Colonic mucosa (tissue), 4 donors: Measurements from ENCODE around the gene DCX. TPM values are rescaled to one million over a fixed set of nuclear protein-coding genes. Genes with fewer than 3 reads are reported as not detected.

Source experiments
- DNase-seq: peaks from one replicate; pipeline ENCODE4 v3.0.0-alpha.2; 2020
- H3K27ac ChIP-seq: fragments of 200-600 bp; one replicate; pipeline ENCODE4 v1.8.0; 2021
- H3K27me3 ChIP-seq: fragments of 200-600 bp; one replicate; pipeline ENCODE4 v1.8.0; 2021
- H3K36me3 ChIP-seq: fragments of 200-600 bp; one replicate; pipeline ENCODE4 v1.8.0; 2021
- H3K4me1 ChIP-seq: fragments of 200-600 bp; one replicate; pipeline ENCODE4 v1.8.0; 2021; ENCODE audit warnings: mild to moderate bottlenecking
- H3K4me3 ChIP-seq: fragments of 200-600 bp; one replicate; pipeline ENCODE4 v1.8.0; 2021
- H3K9ac ChIP-seq, 2 donors: one replicate each; pipeline ENCODE4 v1.7.0; 2013; ENCODE audit warnings: control low read depth in 2 of 2, low read depth in 2 of 2, low read length in 2 of 2
- H3K9me3 ChIP-seq: fragments of 200-600 bp; one replicate; pipeline ENCODE4 v1.8.0; 2021
- intact Hi-C: fragments of 100-400 bp; cut with DNase I; formaldehyde crosslinking; loops from one replicate; pipeline ENCODE4 v1.14.1; 2022
- total RNA-seq, 2 donors: library from RNA; stranded (reverse); fragmentation: NEBNext Ultra II Directional in 1 of 2; extraction: Animal tissue kit (Norgen Biotek cat#: 25700) in 1 of 2; gene quantifications; one replicate each; pipeline ENCODE4 v1.2.1, GENCODE V29; 2021
- TF ChIP-seq, protein P1 (sequence below): fragments of 200-600 bp; IDR thresholded peaks from one replicate; pipeline ENCODE4 v1.8.0; 2022; ENCODE audit warnings: antibody characterized with exemption, mild to moderate bottlenecking
- donor health status: healthy.
- donor health status: DM: no; HTN: no; CAD: no.
- donor health status: DM: no; HTN: no; CAD: no.

DCX gene
- total RNA-seq, 2 donors from 2014 or later: 0.11 to 0.40 TPM

DNA sequence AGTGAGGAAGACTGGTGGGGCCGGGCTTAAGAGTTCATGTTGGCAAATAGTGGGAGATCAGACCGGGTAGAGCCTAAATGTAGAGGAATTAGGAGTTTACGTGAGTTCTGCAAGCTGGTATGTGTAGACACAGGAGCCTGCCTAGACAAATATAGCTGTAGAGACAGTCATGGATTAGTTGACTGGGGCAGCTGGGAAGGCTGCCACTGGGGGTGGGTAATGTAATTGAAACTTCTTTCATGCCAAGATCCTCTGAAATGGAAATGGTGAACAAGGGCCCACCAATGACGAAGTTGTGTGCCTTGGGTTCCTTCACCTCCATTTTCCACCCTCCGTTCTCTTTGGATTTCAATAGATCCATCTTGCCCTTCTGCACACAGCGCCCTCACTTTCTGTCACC lies 129.9 kb downstream of the DCX start:
- DNase-seq: no peak
- Histone ChIP-seq H3K9ac (no peak overlapping the region), H3K9me3 (no peaks in the 10 kb centered on the region), H3K27ac (no peak overlapping the region), H3K4me3 (no peak overlapping the region), H3K36me3 (no peaks in the 10 kb centered on the region), H3K4me1 (no peaks in the 10 kb centered on the region), H3K27me3 (no peaks in the 10 kb centered on the region)
- intact Hi-C loops: no loop called here
- TF ChIP-seq, protein P1, sequence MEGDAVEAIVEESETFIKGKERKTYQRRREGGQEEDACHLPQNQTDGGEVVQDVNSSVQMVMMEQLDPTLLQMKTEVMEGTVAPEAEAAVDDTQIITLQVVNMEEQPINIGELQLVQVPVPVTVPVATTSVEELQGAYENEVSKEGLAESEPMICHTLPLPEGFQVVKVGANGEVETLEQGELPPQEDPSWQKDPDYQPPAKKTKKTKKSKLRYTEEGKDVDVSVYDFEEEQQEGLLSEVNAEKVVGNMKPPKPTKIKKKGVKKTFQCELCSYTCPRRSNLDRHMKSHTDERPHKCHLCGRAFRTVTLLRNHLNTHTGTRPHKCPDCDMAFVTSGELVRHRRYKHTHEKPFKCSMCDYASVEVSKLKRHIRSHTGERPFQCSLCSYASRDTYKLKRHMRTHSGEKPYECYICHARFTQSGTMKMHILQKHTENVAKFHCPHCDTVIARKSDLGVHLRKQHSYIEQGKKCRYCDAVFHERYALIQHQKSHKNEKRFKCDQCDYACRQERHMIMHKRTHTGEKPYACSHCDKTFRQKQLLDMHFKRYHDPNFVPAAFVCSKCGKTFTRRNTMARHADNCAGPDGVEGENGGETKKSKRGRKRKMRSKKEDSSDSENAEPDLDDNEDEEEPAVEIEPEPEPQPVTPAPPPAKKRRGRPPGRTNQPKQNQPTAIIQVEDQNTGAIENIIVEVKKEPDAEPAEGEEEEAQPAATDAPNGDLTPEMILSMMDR: no peak

- TF ChIP-seq, protein P1: no peak
- Histone ChIP-seq H3K4me3 (no peak within 1 kb of the TSS), H3K9ac (no peak within 1 kb of the TSS), H3K27ac (no peak within 1 kb of the TSS), H3K27me3 (no peaks in the 10 kb centered on the region), H3K4me1 (no peaks in the 10 kb centered on the region), H3K36me3 (no peaks in the 10 kb centered on the region), H3K9me3 (no peaks in the 10 kb centered on the region)
- intact Hi-C loops: no loop called here
- peak; percentile 22 for DNase-seq
These were observed 141.7 kb downstream of the DCX start, which contains the start of gene CAPN6 for GRCh38 chrX:111270339-111270738. TSS of gene CAPN6 (minus strand) at chrX:111270483. CDS start at chrX:111263936, 6,547 bp downstream.

GRCh38 chrX:111268506-111268905 lies 143.5 kb downstream of the DCX start:
- Histone ChIP-seq H3K27me3 (no peaks in the 10 kb centered on the region), H3K36me3 (no peaks in the 10 kb centered on the region), H3K9ac (no peak overlapping the region), H3K9me3 (no peaks in the 10 kb centered on the region), H3K4me1 (no peaks in the 10 kb centered on the region), H3K27ac (no peak overlapping the region), H3K4me3 (no peak overlapping the region)
- TF ChIP-seq, protein P1: no peak
- intact Hi-C loops: no loop called here
- no peak for DNase-seq

DNA sequence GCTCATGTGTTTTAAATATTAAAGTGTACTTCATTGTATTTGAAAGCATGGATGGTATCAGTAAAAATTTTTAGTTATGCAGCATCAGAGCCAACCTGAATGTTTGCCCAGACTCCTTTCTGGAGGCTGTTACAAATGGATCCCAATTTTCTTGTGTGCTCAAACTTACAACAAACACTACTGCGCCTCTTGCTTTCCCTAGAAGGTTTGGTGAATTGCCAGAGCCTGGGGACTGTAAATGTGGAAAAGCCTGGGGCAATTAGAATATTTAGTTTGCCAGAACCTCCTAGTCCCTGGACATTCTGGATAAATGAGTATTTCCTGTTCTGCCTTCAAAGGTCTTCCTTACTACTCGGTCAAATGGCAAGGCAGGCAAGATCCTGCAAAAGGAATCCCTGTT lies 146.5 kb downstream of the DCX start:
- Histone ChIP-seq H3K9ac (no peak overlapping the region), H3K4me3 (no peak overlapping the region), H3K36me3 (no peaks in the 10 kb centered on the region), H3K27ac (no peak overlapping the region), H3K4me1 (no peaks in the 10 kb centered on the region), H3K27me3 (no peaks in the 10 kb centered on the region), H3K9me3 (no peaks in the 10 kb centered on the region)
- intact Hi-C loops: no loop called here
- DNase-seq: no peak
- TF ChIP-seq, protein P1: no peak

GRCh38 chrX:111264385-111264784 lies 147.6 kb downstream of the DCX start:
- H3K9me3 ChIP-seq: no peaks in the 10 kb centered on the region
- H3K4me1 ChIP-seq: no peaks in the 10 kb centered on the region
- H3K36me3 ChIP-seq: no peaks in the 10 kb centered on the region
- TF ChIP-seq, protein P1: no peak
- no peak for DNase-seq
- no peak overlapping the region for H3K9ac ChIP-seq
- intact Hi-C loops: no loop called here
- no peak overlapping the region for H3K4me3 ChIP-seq
- H3K27me3 ChIP-seq: no peaks in the 10 kb centered on the region
- no peak overlapping the region for H3K27ac ChIP-seq
